22Rv1 (cell line): ENCODE results near the gene SPPL2A.

Source experiments
- ZFX ChIP-seq: fragments of 450-650 bp; IDR thresholded peaks from 2 replicates; pipeline ENCODE4 v1.6.1; 2017; ENCODE audit warnings: antibody characterized with exemption, borderline replicate concordance
- TF ChIP-seq, protein P1 (sequence below): fragments of 450-650 bp; IDR thresholded peaks from 2 replicates; pipeline ENCODE4 v1.5.1; 2017; ENCODE audit warnings: mild to moderate bottlenecking

DNA sequence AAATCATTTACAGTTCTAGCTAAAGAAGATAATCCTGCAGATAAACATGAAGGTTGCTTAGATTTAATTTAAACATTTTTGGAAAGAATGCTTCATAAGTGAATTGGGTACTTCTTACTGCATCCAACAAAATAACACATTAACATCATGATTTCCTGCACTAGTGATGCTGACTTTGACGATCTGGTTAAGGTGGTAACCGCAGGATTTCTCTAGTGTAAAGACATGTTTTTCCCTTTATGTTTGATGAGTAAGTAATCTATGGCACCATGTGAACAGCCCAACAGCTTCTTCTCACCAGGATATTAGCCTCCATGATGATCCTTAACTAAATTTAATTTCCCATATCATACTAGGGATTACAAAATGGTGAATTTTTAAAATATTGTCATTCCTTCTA is 14.1 kb downstream of the SPPL2A start:
- TF ChIP-seq, protein P1, sequence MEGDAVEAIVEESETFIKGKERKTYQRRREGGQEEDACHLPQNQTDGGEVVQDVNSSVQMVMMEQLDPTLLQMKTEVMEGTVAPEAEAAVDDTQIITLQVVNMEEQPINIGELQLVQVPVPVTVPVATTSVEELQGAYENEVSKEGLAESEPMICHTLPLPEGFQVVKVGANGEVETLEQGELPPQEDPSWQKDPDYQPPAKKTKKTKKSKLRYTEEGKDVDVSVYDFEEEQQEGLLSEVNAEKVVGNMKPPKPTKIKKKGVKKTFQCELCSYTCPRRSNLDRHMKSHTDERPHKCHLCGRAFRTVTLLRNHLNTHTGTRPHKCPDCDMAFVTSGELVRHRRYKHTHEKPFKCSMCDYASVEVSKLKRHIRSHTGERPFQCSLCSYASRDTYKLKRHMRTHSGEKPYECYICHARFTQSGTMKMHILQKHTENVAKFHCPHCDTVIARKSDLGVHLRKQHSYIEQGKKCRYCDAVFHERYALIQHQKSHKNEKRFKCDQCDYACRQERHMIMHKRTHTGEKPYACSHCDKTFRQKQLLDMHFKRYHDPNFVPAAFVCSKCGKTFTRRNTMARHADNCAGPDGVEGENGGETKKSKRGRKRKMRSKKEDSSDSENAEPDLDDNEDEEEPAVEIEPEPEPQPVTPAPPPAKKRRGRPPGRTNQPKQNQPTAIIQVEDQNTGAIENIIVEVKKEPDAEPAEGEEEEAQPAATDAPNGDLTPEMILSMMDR, result no peak
- no peak for TF ChIP-seq ZFX
